GM10248 (cell line): ENCODE results near the gene TECR.

Experiments used
- CTCF ChIA-PET: fragments of 300-600 bp; sonication (Branson Sonifier 250); formaldehyde crosslinking; extraction: SDS; loops from one replicate; lab custom pipeline; 2021; ENCODE audit warnings: antibody characterized with exemption; lab: Yijun Ruan, JAX
- POLR2A ChIA-PET: fragments of 350-650 bp; sonication (Branson Sonifier 250); formaldehyde crosslinking; extraction: SDS; loops from one replicate; lab custom pipeline; 2020; ENCODE audit warnings: antibody characterized with exemption; lab: Yijun Ruan, JAX
- DNase-seq: peaks from one replicate; pipeline ENCODE4 v3.0.0; 2012; ENCODE audit errors: extremely low spot score
- CTCF ChIP-seq: IDR thresholded peaks from 2 replicates; pipeline ENCODE4 v1.5.1; 2012; ENCODE audit warnings: mild to moderate bottlenecking, low read depth; ENCODE audit errors: extremely low read depth, missing control alignments, control extremely low read depth

The TECR gene

GRCh38 chr19:14553042-14553938, 23.9 kb downstream of the TECR start:
- DNase-seq: no peak
- ChIA-PET CTCF (interaction anchor here (1.0 to 6.5 kb wide), 4 partner anchors 13 to 134 kb away, joined by 3 to 73 read pairs (median 30); partner anchors contain the start of genes NDUFB7 and ZNF333), POLR2A (no interaction called here)
- no peak for TF ChIP-seq CTCF

GRCh38 chr19:14553939-14554243, 24.5 kb downstream of the TECR start:
- ChIA-PET CTCF (interaction anchor here (1.0 to 6.5 kb wide), 4 partner anchors 14 to 133 kb away, joined by 3 to 73 read pairs (median 30); partner anchors contain the start of genes NDUFB7 and ZNF333), POLR2A (no interaction called here)
- TF ChIP-seq CTCF: no peak
- no peak for DNase-seq

- no peak for DNase-seq
- POLR2A ChIA-PET: no interaction called here
- no peak for TF ChIP-seq CTCF
- CTCF ChIA-PET: interaction anchor here (1.0 to 6.5 kb wide), 4 partner anchors 14 to 133 kb away, joined by 3 to 73 read pairs (median 30); partner anchors contain the start of genes NDUFB7 and ZNF333
Measured at GRCh38 chr19:14554382-14554812, 25.0 kb downstream of the TECR start.

- DNase-seq: no peak
- ChIA-PET CTCF (interaction anchor here (0.6 to 6.5 kb wide), 29 partner anchors 10 to 230 kb away, joined by 3 to 73 read pairs (median 4); partner anchors contain the start of genes DNAJB1, NDUFB7, TECR and ZNF333), POLR2A (interaction anchor here (0.5 kb wide), 1 partner anchor 55 kb away, joined by 4 read pairs; no protein-coding TSS in a partner anchor)
Measured at GRCh38 chr19:14555918-14556661, 26.7 kb downstream of the TECR start.

GRCh38 chr19:14556662-14557188, 27.3 kb downstream of the TECR start:
- ChIA-PET CTCF (interaction anchor here (0.6 to 6.5 kb wide), 31 partner anchors 10 to 230 kb away, joined by 3 to 73 read pairs (median 4); partner anchors contain the start of genes DNAJB1, NDUFB7, TECR and ZNF333), POLR2A (no interaction called here)
- TF ChIP-seq CTCF: peak; percentile 91
- DNase-seq: peak; percentile 91

More at GRCh38 chr19:14555918-14556661, 26.7 kb downstream of the TECR start:
- no peak for TF ChIP-seq CTCF
